ENCODE results near the gene CAPZA2.
"Not testable (repeated sequence)": the region's sequence is repeated elsewhere in the genome, so short reads cannot be mapped to it uniquely, and the experiment has no call there.

The CAPZA2 gene

GRCh38 chr7:116862234-116862950 lies at the start of gene CAPZA2:
CAPZA2 (plus strand) TSS chr7:116862587; CDS start chr7:116862612, 25 bp downstream.
- peak; percentile 88 for DNase-seq (ENCODE audit: low read depth, low spot score)

GRCh38 chr7:116812860-116813259 lies 49.5 kb upstream of the CAPZA2 start:
- no peak for DNase-seq (ENCODE audit: low read depth, low spot score)

GRCh38 chr7:116813371-116813770 lies 49.0 kb upstream of the CAPZA2 start:
- DNase-seq (ENCODE audit: low read depth, low spot score), result not testable (repeated sequence)

- DNase-seq (ENCODE audit: low read depth, low spot score), result no peak
These were observed 47.3 kb upstream of the CAPZA2 start for GRCh38 chr7:116815041-116815440.

- DNase-seq (ENCODE audit: low read depth, low spot score), result no peak
These were observed 42.2 kb upstream of the CAPZA2 start for GRCh38 chr7:116820149-116820548.

GRCh38 chr7:116821647-116822046 lies 40.7 kb upstream of the CAPZA2 start:
- not testable (repeated sequence) for DNase-seq (ENCODE audit: low read depth, low spot score)

- no peak for DNase-seq (ENCODE audit: low read depth, low spot score)
These were observed 37.9 kb upstream of the CAPZA2 start for GRCh38 chr7:116824449-116824848.

GRCh38 chr7:116828281-116828680 lies 34.1 kb upstream of the CAPZA2 start:
- DNase-seq (ENCODE audit: low read depth, low spot score), result no peak

- DNase-seq (ENCODE audit: low read depth, low spot score), result no peak
These were observed 33.3 kb upstream of the CAPZA2 start for GRCh38 chr7:116829041-116829440.

- no peak for DNase-seq (ENCODE audit: low read depth, low spot score)
These were observed 32.9 kb upstream of the CAPZA2 start for GRCh38 chr7:116829493-116829892.

GRCh38 chr7:116832692-116833091 lies 29.7 kb upstream of the CAPZA2 start:
- no peak for DNase-seq (ENCODE audit: low read depth, low spot score)

GRCh38 chr7:116834815-116835504 lies 27.4 kb upstream of the CAPZA2 start:
- no peak for DNase-seq (ENCODE audit: low read depth, low spot score)

GRCh38 chr7:116836048-116836447 lies 26.3 kb upstream of the CAPZA2 start:
- no peak for DNase-seq (ENCODE audit: low read depth, low spot score)

- no peak for DNase-seq (ENCODE audit: low read depth, low spot score)
These were observed 25.5 kb upstream of the CAPZA2 start for GRCh38 chr7:116836911-116837310.

GRCh38 chr7:116837586-116837985 lies 24.8 kb upstream of the CAPZA2 start:
- DNase-seq (ENCODE audit: low read depth, low spot score), result no peak

GRCh38 chr7:116840256-116840655 lies 22.1 kb upstream of the CAPZA2 start:
- DNase-seq (ENCODE audit: low read depth, low spot score), result no peak

GRCh38 chr7:116842371-116842770 lies 20.0 kb upstream of the CAPZA2 start:
- DNase-seq (ENCODE audit: low read depth, low spot score), result no peak

GRCh38 chr7:116843378-116843777 lies 19.0 kb upstream of the CAPZA2 start:
- DNase-seq (ENCODE audit: low read depth, low spot score), result no peak

GRCh38 chr7:116851175-116851574 lies 11.2 kb upstream of the CAPZA2 start:
- DNase-seq (ENCODE audit: low read depth, low spot score), result no peak

GRCh38 chr7:116851671-116852070 lies 10.7 kb upstream of the CAPZA2 start:
- no peak for DNase-seq (ENCODE audit: low read depth, low spot score)

GRCh38 chr7:116854132-116854531 lies 8.3 kb upstream of the CAPZA2 start:
- DNase-seq (ENCODE audit: low read depth, low spot score), result no peak

- no peak for DNase-seq (ENCODE audit: low read depth, low spot score)
These were observed 5.3 kb upstream of the CAPZA2 start for GRCh38 chr7:116857052-116857451.

- no peak for DNase-seq (ENCODE audit: low read depth, low spot score)
These were observed 3.1 kb upstream of the CAPZA2 start for GRCh38 chr7:116859323-116859722.
